T47D (cell line): ENCODE data around the gene CCR4.
A peak's percentile ranks its signal among the peaks of the same experiment; 100 is the strongest.
"Not testable (repeated sequence)": the region's sequence is repeated elsewhere in the genome, so short reads cannot be mapped to it uniquely, and the experiment has no call there.

Experiments used
- DNase-seq, 2 experiments: peaks; one replicate each; pipeline versions ENCODE4 v3.0.0 to v3.0.0-alpha.2; 2011 to 2012; ENCODE audit warnings: low read depth in 1 of 2, low spot score in 1 of 2
- JUND ChIP-seq: IDR thresholded peaks from 2 replicates; pipeline ENCODE4 v1.6.1; 2012; ENCODE audit warnings: low read depth
- in situ Hi-C: cut with HindIII; loops from 2 replicates; pipeline ENCODE4 v1.10.0; 2016; ENCODE audit warnings: low sequenced_read_pairs, low pct_unique_long_range_greater_than_20kb

CCR4 gene

DNA sequence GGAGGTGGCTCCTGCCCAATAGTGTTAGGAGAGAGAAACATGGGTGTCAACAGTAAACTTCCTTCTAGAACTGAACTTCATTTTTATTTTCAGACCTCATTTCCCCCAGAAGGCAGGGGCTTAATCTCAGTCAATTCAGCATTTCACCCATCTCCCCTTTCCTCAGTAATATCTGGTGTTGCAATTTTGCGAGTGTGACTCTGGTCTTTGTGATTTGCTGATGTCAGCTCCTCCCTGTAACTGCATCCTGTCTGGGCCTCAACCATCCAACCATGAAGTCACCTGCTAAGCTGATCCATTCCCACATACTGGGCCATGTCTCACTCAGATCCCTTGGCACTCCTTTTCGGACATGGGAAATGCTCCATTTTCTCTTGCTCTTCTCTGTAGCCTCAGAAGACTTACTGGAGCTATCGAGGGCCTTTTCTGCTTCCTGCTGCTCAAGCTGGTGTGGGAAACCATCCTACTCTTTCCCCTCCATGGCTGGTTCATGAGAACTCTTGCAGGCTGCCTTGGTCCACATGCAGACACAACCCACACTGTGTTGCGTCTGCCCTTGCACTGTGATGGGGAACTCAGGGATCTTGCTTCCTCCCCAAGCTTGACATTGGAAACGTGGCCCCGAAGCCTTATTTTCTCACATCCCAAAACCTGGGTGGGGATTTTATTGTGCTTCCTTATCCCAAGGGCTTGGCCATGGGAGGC, 24.6 kb downstream of the CCR4 start:
- no peak for TF ChIP-seq JUND
- in situ Hi-C loops = no loop called here
- no peak for DNase-seq

DNA sequence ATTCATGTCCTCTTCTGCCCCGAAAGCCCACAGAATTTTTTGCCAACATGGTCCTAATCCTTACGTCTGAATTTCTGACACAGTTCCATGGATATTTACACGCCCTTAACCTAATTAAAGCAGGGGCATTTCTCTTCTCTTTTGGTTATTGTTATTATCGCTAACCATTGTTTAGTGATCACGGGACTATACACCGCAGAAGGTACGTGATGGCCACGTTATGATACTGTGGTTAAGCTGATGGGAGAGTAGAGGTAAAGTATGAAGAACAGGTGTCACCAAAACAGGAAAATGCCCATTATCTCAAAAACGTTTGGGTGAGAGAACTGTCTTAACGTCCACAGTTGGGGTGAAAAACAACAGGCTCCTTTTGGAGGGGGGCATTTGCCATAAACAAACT, 26.4 kb downstream of the CCR4 start:
- no peak for DNase-seq
- TF ChIP-seq JUND = no peak
- in situ Hi-C loops = no loop called here

DNA sequence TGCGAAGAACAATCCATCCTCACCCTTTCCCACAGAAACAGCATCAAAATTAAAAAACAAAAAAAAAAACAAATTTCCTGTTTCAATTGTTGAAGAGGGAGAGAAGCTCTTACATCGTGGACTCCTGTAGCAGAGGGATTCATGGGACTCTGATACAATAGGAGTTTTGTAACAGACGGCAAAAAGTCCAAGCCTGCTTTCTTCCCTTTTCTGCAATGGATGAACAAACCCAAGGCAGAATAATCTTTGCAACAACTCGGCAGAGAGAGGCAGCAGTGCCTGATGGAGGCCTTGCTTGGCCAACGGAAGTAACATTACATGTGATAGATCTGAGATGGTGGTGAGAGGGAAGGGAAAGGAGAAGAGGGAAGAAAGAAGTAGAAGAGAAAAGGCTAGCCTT, 26.9 kb downstream of the CCR4 start:
- TF ChIP-seq JUND = no peak
- no peak for DNase-seq
- in situ Hi-C loops = no loop called here

DNA sequence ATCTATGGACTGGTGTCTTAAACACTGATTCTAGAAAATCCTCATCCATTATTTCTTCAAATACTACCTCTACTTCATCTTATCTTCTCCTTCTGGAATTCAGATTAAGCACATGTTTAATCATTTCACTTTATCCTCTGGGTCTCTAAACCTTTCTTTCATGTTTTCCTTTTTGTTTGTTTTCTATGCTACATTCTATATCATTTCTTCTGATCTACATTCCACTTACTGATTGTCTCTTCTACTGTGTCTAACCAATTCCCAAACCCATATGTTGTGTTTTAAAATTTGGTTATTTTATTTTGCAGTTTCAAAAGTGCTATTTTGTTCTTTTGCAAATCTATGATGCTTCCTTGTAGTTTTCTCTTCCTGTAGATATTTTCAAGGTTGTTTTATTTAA, 31.7 kb downstream of the CCR4 start:
- no peak for DNase-seq
- no peak for TF ChIP-seq JUND
- in situ Hi-C loops = no loop called here

- DNase-seq, in situ Hi-C loops: not testable (repeated sequence)
Measured at GRCh38 chr3:32984918-32985317, 33.5 kb downstream of the CCR4 start.

DNA sequence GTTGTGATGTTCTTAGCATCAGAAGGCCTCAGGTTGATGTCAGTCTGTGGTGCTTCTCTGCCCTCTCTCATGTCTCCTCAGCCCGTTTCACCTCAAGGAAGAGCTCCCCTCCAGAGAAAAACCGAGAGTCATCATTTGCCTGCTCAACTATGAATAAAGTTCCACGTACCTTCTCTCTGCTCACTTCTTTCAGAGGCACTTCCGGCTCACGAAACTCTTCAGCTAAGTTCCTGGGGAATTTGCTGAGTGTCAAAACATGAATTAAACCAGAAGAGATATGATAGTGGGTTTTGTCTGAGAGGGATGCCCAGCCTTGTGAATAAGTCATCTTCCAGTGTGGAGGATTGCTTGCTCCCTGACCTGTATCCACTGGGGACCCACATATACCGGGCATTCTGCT, 37.7 kb downstream of the CCR4 start:
- in situ Hi-C loops = no loop called here
- no peak for TF ChIP-seq JUND
- DNase-seq = no peak

GRCh38 chr3:32990116-32990515, 38.7 kb downstream of the CCR4 start:
- no peak for DNase-seq
- TF ChIP-seq JUND = no peak
- in situ Hi-C loops = no loop called here

- peak in 1 of 2 experiments; percentile 5 for DNase-seq
- TF ChIP-seq JUND = no peak
- in situ Hi-C loops = no loop called here
Measured at GRCh38 chr3:32991781-32992180, 40.3 kb downstream of the CCR4 start.

GRCh38 chr3:32992310-32992686, 40.9 kb downstream of the CCR4 start:
- DNase-seq = no peak
- in situ Hi-C loops = no loop called here
- TF ChIP-seq JUND = no peak

GRCh38 chr3:32994045-32994444, 42.6 kb downstream of the CCR4 start:
- in situ Hi-C loops = no loop called here
- TF ChIP-seq JUND = no peak
- DNase-seq = no peak

DNA sequence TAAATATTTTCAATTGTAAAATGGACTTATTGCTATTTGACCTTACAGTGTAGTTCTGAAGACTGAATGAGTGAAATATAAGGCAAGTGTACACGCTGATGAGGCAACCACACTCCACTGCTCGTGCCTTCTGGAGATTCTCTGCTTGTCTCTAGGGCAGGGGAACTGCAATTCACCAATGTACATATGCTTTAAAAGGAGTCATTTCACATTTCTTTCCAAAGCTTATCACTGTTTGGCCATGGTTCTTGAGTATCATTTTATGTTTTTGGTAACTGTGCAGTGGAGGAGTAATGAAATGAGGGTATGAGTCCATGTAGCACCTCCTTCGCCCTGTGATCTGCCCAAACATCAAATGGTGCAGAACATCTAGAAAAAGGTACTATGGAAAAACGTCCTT, 43.7 kb downstream of the CCR4 start:
- in situ Hi-C loops = no loop called here
- no peak for TF ChIP-seq JUND

DNA sequence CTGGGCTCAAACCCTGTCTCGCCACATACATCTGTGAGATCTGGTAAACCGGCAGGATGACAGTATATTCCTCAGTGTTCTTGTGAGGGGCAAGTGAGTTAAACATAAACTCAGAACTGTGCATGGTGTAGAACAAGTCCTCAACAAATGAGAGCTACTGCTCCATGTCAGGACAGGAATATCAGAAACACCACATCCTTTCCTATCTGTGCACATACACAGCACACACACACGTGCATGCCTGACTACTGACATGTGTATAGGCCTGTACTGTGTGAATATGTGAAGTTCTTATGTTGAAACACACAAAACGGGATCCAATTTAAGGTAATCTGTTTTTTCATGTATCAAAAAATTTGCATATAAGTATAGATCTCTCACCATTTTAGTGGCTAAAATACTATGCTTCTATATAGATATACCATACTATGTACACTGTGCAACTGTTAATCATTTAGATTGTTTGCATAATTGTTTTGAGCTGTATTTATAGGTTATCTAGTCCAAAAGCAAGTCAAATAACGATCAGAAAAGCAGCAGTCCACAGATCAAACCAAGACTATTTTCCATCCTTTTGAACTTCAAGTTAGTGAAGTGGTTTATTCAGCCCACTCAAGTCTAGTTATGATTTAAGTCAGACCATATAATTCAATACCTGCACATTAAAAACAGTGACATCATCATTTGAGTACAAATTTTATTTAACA, 44.8 kb downstream of the CCR4 start:
- DNase-seq = no peak
- TF ChIP-seq JUND = no peak
- in situ Hi-C loops = no loop called here

More for the DNA sequence above, 43.7 kb downstream of the CCR4 start:
- no peak for DNase-seq

DNA sequence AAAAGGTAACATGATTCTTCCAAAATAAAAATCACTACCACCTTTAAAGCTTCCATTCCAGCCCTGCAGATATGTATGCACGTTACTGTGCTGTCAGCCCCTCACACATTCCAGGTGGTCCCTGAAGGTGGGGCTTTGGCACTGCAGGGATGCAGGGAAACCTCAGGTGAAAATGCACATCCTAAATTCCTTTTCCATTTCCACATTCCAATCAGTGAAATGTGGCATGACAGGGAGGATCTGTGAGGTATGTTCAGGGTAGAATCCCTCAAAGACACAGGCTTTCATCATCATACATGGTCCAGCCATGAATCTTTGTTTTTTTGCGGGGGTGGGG, 45.3 kb downstream of the CCR4 start:
- no peak for TF ChIP-seq JUND
- in situ Hi-C loops = no loop called here
- no peak for DNase-seq
